GM23248 (cell line): ENCODE results near the gene PIK3CB. TPM values are rescaled to one million over a fixed set of nuclear protein-coding genes. Genes with fewer than 3 reads are reported as not detected.

Source experiments
- DNase-seq: peaks from one replicate; pipeline ENCODE4 v3.0.0-alpha.2; 2015
- H2AFZ ChIP-seq: fragments of 200-600 bp; sonication (generic); 2 replicates; pipeline ENCODE4 v1.6.1; 2016; ENCODE audit warnings: antibody characterized with exemption
- H3F3A ChIP-seq: fragments of 200-600 bp; sonication (generic); 2 replicates; pipeline ENCODE4 v1.6.1; 2016; ENCODE audit warnings: mild to moderate bottlenecking, antibody characterized with exemption, mixed run types; ENCODE audit not compliant: insufficient read depth
- H3K27ac ChIP-seq: fragments of 200-600 bp; sonication (generic); 2 replicates; pipeline ENCODE4 v1.5.1; 2016; ENCODE audit warnings: mild to moderate bottlenecking
- H3K27me3 ChIP-seq: fragments of 200-600 bp; sonication (generic); replicated peaks from 2 replicates; pipeline ENCODE4 v1.6.1; 2016; ENCODE audit warnings: mild to moderate bottlenecking; ENCODE audit not compliant: insufficient read depth
- H3K36me3 ChIP-seq: fragments of 200-600 bp; sonication (generic); 2 replicates; pipeline ENCODE4 v1.6.1; 2016; ENCODE audit warnings: low read depth, mild to moderate bottlenecking
- H3K4me1 ChIP-seq: fragments of 200-600 bp; sonication (generic); 2 replicates; pipeline ENCODE4 v1.6.1; 2016; ENCODE audit warnings: mild to moderate bottlenecking; ENCODE audit not compliant: insufficient read depth
- H3K4me2 ChIP-seq: fragments of 200-600 bp; sonication (generic); one replicate; pipeline ENCODE4 v1.6.1; 2016; ENCODE audit warnings: mild to moderate bottlenecking; ENCODE audit not compliant: unreplicated experiment
- H3K4me3 ChIP-seq: fragments of 200-600 bp; sonication (generic); 2 replicates; pipeline ENCODE4 v1.5.1; 2016; ENCODE audit warnings: mild to moderate bottlenecking
- H3K79me2 ChIP-seq: fragments of 200-600 bp; sonication (generic); 2 replicates; pipeline ENCODE4 v1.6.1; 2016; ENCODE audit warnings: mild to moderate bottlenecking; ENCODE audit not compliant: insufficient read depth
- H3K9ac ChIP-seq: fragments of 200-600 bp; sonication (generic); 2 replicates; pipeline ENCODE4 v1.6.1; 2016; ENCODE audit warnings: mild to moderate bottlenecking
- H3K9me2 ChIP-seq: fragments of 200-600 bp; sonication (generic); 2 replicates; pipeline ENCODE4 v1.6.1; 2016; ENCODE audit warnings: mixed run types, mild to moderate bottlenecking, moderate library complexity; ENCODE audit not compliant: insufficient read depth
- H3K9me3 ChIP-seq: fragments of 200-600 bp; sonication (generic); one replicate; pipeline ENCODE4 v1.6.1; 2017; ENCODE audit warnings: low read depth
- H4K20me1 ChIP-seq: fragments of 200-600 bp; sonication (generic); 2 replicates; pipeline ENCODE4 v1.6.0; 2016; ENCODE audit not compliant: insufficient read depth
- EZH2 ChIP-seq: fragments of 200-600 bp; sonication (generic); IDR thresholded peaks from 2 replicates; pipeline ENCODE4 v1.6.1; 2018; ENCODE audit warnings: antibody characterized with exemption, mild to moderate bottlenecking; ENCODE audit not compliant: insufficient read depth, poor library complexity, severe bottlenecking
- EZH2phosphoT487 ChIP-seq: fragments of 200-600 bp; sonication (generic); IDR thresholded peaks from 2 replicates; pipeline ENCODE4 v1.6.1; 2018; ENCODE audit warnings: antibody characterized with exemption, moderate library complexity, mild to moderate bottlenecking, low read depth; ENCODE audit not compliant: insufficient read depth
- WGBS, 2 experiments: methylation state at CpG; one replicate each; pipeline ENCODE4 v1.1.6; 2015 to 2017; ENCODE audit warnings: low lambda C conversion rate in 2 of 2, low coverage in 1 of 2; ENCODE audit errors: missing lambda C conversion rate in 2 of 2; 5-methylcytosine and 5-hydroxymethylcytosine counted together
- in situ Hi-C: fragments of 300-500 bp; cut with MboI; formaldehyde crosslinking; loops from 2 replicates; pipeline ENCODE4 v1.15.0; 2020
- polyA plus RNA-seq: library from polyadenylated mRNA; unstranded; fragments of >200 nt; fragmentation: Nextera tagmentation; extraction: Ambion mirVana; gene quantifications from 2 replicates; pipeline ENCODE4 v1.2.1, GENCODE V29; 2016
- total RNA-seq: library from RNA; depleted of rRNA; stranded (reverse); fragments of >200 nt; shearing (Covaris generic); gene quantifications from 2 replicates; pipeline ENCODE4 v1.2.3, GENCODE V29; 2014

The PIK3CB gene
- total and polyA plus RNA-seq, 2 experiments from 2014 or later: 4.8 to 6.4 TPM

GRCh38 chr3:138670407-138670806 lies 164.3 kb downstream of the PIK3CB start:
- Histone ChIP-seq H3F3A (no peaks in the 10 kb centered on the region), H3K4me2 (no peak overlapping the region), H4K20me1 (no peaks in the 10 kb centered on the region), H3K27me3 (no peaks in the 10 kb centered on the region), H3K4me3 (no peak overlapping the region), H2AFZ (no peak overlapping the region), H3K36me3 (peaks cover 12% of the 10 kb centered on the region; the same call in 1 of the 2 replicates), H3K9me2 (no peaks in the 10 kb centered on the region), H3K79me2 (no peaks in the 10 kb centered on the region), H3K4me1 (no peaks in the 10 kb centered on the region), H3K9me3 (peaks cover 4% of the 10 kb centered on the region), H3K9ac (no peak overlapping the region), H3K27ac (no peak overlapping the region)
- TF ChIP-seq EZH2phosphoT487 (no peak), EZH2 (no peak)
- in situ Hi-C loops: no loop called here
- DNase-seq: no peak

DNA sequence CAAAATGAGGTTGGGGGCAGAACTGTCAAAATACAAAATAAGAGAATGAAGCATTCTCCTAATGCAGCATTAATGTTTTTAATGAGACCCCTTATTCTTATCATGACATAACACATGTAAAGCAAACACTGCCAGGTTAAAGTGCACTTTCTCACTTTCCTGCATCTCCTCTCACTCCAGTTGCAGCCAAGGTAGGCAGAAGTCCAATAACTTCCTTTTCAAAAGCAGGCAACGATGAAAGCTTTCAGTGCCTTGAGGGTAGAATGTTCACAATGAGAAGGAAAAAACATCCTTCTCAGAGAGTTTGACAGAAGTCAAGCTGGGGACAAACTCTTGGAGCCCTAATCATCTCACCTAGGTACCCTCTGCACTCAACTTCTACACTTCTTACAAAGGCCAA lies 166.6 kb downstream of the PIK3CB start:
- peaks cover 11% of the 10 kb centered on the region; the same call in 1 of the 2 replicates for H3K36me3 ChIP-seq
- DNase-seq: no peak
- H4K20me1 ChIP-seq: no peaks in the 10 kb centered on the region
- no peak overlapping the region for H2AFZ ChIP-seq
- H3K9me3 ChIP-seq: no peaks in the 10 kb centered on the region
- no peak overlapping the region for H3K27ac ChIP-seq
- no peaks in the 10 kb centered on the region for H3F3A ChIP-seq
- H3K27me3 ChIP-seq: no peaks in the 10 kb centered on the region
- H3K4me2 ChIP-seq: no peak overlapping the region
- no peak overlapping the region for H3K4me3 ChIP-seq
- 77 to 82% methylated on average over 1 of the region's 1 CpG for WGBS, 2 experiments
- H3K79me2 ChIP-seq: no peaks in the 10 kb centered on the region
- H3K9me2 ChIP-seq: no peaks in the 10 kb centered on the region
- in situ Hi-C loops: no loop called here
- H3K9ac ChIP-seq: no peak overlapping the region
- no peaks in the 10 kb centered on the region for H3K4me1 ChIP-seq
- no peak for TF ChIP-seq EZH2
- TF ChIP-seq EZH2phosphoT487: no peak

- WGBS, 2 experiments: 98% methylated on average over 2 of the region's 2 CpGs
- no peak for TF ChIP-seq EZH2phosphoT487
- TF ChIP-seq EZH2: no peak
- no peak overlapping the region for H3K4me3 ChIP-seq
- H3K27ac ChIP-seq: no peak overlapping the region
- no peak overlapping the region for H3K9ac ChIP-seq
- no peaks in the 10 kb centered on the region for H3K36me3 ChIP-seq
- no peak overlapping the region for H3K4me2 ChIP-seq
- no peaks in the 10 kb centered on the region for H3K4me1 ChIP-seq
- H3K9me2 ChIP-seq: no peaks in the 10 kb centered on the region
- DNase-seq: no peak
- in situ Hi-C loops: no loop called here
- no peak overlapping the region for H2AFZ ChIP-seq
- no peaks in the 10 kb centered on the region for H3K27me3 ChIP-seq
- H3K9me3 ChIP-seq: no peaks in the 10 kb centered on the region
- no peaks in the 10 kb centered on the region for H4K20me1 ChIP-seq
- no peaks in the 10 kb centered on the region for H3F3A ChIP-seq
- no peaks in the 10 kb centered on the region for H3K79me2 ChIP-seq
These were observed 177.2 kb downstream of the PIK3CB start for GRCh38 chr3:138657508-138657907.

GRCh38 chr3:138653567-138653966 lies 181.2 kb downstream of the PIK3CB start:
- no peaks in the 10 kb centered on the region for H3K79me2 ChIP-seq
- H3K9me3 ChIP-seq: no peaks in the 10 kb centered on the region
- no peak for DNase-seq
- no peaks in the 10 kb centered on the region for H4K20me1 ChIP-seq
- no peak overlapping the region for H2AFZ ChIP-seq
- H3F3A ChIP-seq: no peaks in the 10 kb centered on the region
- TF ChIP-seq EZH2phosphoT487 (no peak), EZH2 (no peak)
- no peaks in the 10 kb centered on the region for H3K9me2 ChIP-seq
- no peak overlapping the region for H3K27ac ChIP-seq
- no peaks in the 10 kb centered on the region for H3K4me1 ChIP-seq
- no peaks in the 10 kb centered on the region for H3K27me3 ChIP-seq
- no peak overlapping the region for H3K9ac ChIP-seq
- no peak overlapping the region for H3K4me2 ChIP-seq
- H3K36me3 ChIP-seq: no peaks in the 10 kb centered on the region
- no peak overlapping the region for H3K4me3 ChIP-seq
- in situ Hi-C loops: no loop called here

GRCh38 chr3:138649134-138649533 lies 185.6 kb downstream of the PIK3CB start:
- in situ Hi-C loops: no loop called here
- H3K27me3 ChIP-seq: no peaks in the 10 kb centered on the region
- no peaks in the 10 kb centered on the region for H3K79me2 ChIP-seq
- no peaks in the 10 kb centered on the region for H4K20me1 ChIP-seq
- DNase-seq: no peak
- WGBS, 2 experiments: 88 to 99% methylated on average over 5 of the region's 5 CpGs
- H3K9me3 ChIP-seq: no peaks in the 10 kb centered on the region
- no peaks in the 10 kb centered on the region for H3K36me3 ChIP-seq
- no peak overlapping the region for H3K4me3 ChIP-seq
- no peak overlapping the region for H3K27ac ChIP-seq
- H3K9me2 ChIP-seq: no peaks in the 10 kb centered on the region
- H3F3A ChIP-seq: no peaks in the 10 kb centered on the region
- no peaks in the 10 kb centered on the region for H3K4me1 ChIP-seq
- H2AFZ ChIP-seq: no peak overlapping the region
- no peak for TF ChIP-seq EZH2
- no peak for TF ChIP-seq EZH2phosphoT487
- no peak overlapping the region for H3K9ac ChIP-seq
- no peak overlapping the region for H3K4me2 ChIP-seq
